ENCODE data around the gene SZRD1.
A peak's percentile ranks its signal among the peaks of the same experiment; 100 is the strongest.

The SZRD1 gene

GRCh38 chr1:16441282-16441665 lies 74.2 kb downstream of the SZRD1 start:
- no peak for TF ChIP-seq CTCF (IDR thresholded peaks at IDR 0.05; ENCODE audit: low read depth, low read length, missing control alignments)
- peak overlapping the region; percentile 90 for H3K4me3 ChIP-seq (ENCODE audit: low read depth, low read length)
- in situ Hi-C loops (cut with HindIII; ENCODE audit: low sequenced_read_pairs): no loop called here
- DNase-seq (ENCODE audit: low read depth): no peak

GRCh38 chr1:16442265-16442664 lies 75.2 kb downstream of the SZRD1 start:
- no peak for TF ChIP-seq CTCF (IDR thresholded peaks at IDR 0.05; ENCODE audit: low read depth, low read length, missing control alignments)
- in situ Hi-C loops (cut with HindIII; ENCODE audit: low sequenced_read_pairs): no loop called here
- no peak for DNase-seq (ENCODE audit: low read depth)
- no peak overlapping the region for H3K4me3 ChIP-seq (ENCODE audit: low read depth, low read length)

- no peak for DNase-seq (ENCODE audit: low read depth)
- in situ Hi-C loops (cut with HindIII; ENCODE audit: low sequenced_read_pairs): no loop called here
- no peak overlapping the region for H3K4me3 ChIP-seq (ENCODE audit: low read depth, low read length)
- TF ChIP-seq CTCF (IDR thresholded peaks at IDR 0.05; ENCODE audit: low read depth, low read length, missing control alignments): no peak
These were observed 75.9 kb downstream of the SZRD1 start for GRCh38 chr1:16442941-16443340.

GRCh38 chr1:16443975-16444770 lies 77.1 kb downstream of the SZRD1 start:
- H3K4me3 ChIP-seq (ENCODE audit: low read depth, low read length): no peak overlapping the region
- in situ Hi-C loops (cut with HindIII; ENCODE audit: low sequenced_read_pairs): no loop called here
- DNase-seq (ENCODE audit: low read depth): no peak
- no peak for TF ChIP-seq CTCF (IDR thresholded peaks at IDR 0.05; ENCODE audit: low read depth, low read length, missing control alignments)

GRCh38 chr1:16445052-16445451 lies 78.0 kb downstream of the SZRD1 start:
- no peak overlapping the region for H3K4me3 ChIP-seq (ENCODE audit: low read depth, low read length)
- DNase-seq (ENCODE audit: low read depth): no peak
- in situ Hi-C loops (cut with HindIII; ENCODE audit: low sequenced_read_pairs): no loop called here
- no peak for TF ChIP-seq CTCF (IDR thresholded peaks at IDR 0.05; ENCODE audit: low read depth, low read length, missing control alignments)

GRCh38 chr1:16446116-16446515 lies 79.1 kb downstream of the SZRD1 start:
- no peak for DNase-seq (ENCODE audit: low read depth)
- no peak for TF ChIP-seq CTCF (IDR thresholded peaks at IDR 0.05; ENCODE audit: low read depth, low read length, missing control alignments)
- no peak overlapping the region for H3K4me3 ChIP-seq (ENCODE audit: low read depth, low read length)
- in situ Hi-C loops (cut with HindIII; ENCODE audit: low sequenced_read_pairs): no loop called here
